GM04503 (cell line): ENCODE results near the gene ZDHHC9.

Experiments used
- DNase-seq: peaks from one replicate; pipeline ENCODE4 v3.0.0-alpha.2; 2012; ENCODE audit warnings: low read depth

Gene ZDHHC9

GRCh38 chrX:129786210-129786651 is 57.5 kb downstream of the ZDHHC9 start:
- DNase-seq = no peak

- DNase-seq = no peak
Measured at GRCh38 chrX:129785160-129785947, 58.3 kb downstream of the ZDHHC9 start.

GRCh38 chrX:129784371-129784770 is 59.3 kb downstream of the ZDHHC9 start:
- no peak for DNase-seq

- DNase-seq = no peak
Measured at GRCh38 chrX:129783291-129783713, 60.4 kb downstream of the ZDHHC9 start.

- no peak for DNase-seq
Measured at GRCh38 chrX:129782706-129783105, 61.0 kb downstream of the ZDHHC9 start.

GRCh38 chrX:129781680-129782495 is 61.8 kb downstream of the ZDHHC9 start:
- DNase-seq = no peak

- DNase-seq = no peak
Measured at GRCh38 chrX:129781134-129781672, 62.5 kb downstream of the ZDHHC9 start.

GRCh38 chrX:129780441-129781105 is 63.1 kb downstream of the ZDHHC9 start:
- DNase-seq = no peak

- no peak for DNase-seq
Measured at GRCh38 chrX:129779747-129780146, 63.9 kb downstream of the ZDHHC9 start, which contains the start of gene SASH3. Gene SASH3 (plus strand): TSS chrX:129779949. CDS start chrX:129780098, 149 bp downstream.

GRCh38 chrX:129779086-129779672 is 64.5 kb downstream of the ZDHHC9 start:
- DNase-seq = no peak

GRCh38 chrX:129777218-129778030 is 66.3 kb downstream of the ZDHHC9 start:
- DNase-seq = no peak

- DNase-seq = no peak
Measured at GRCh38 chrX:129773649-129774458, 69.8 kb downstream of the ZDHHC9 start.

- no peak for DNase-seq
Measured at GRCh38 chrX:129772796-129773431, 70.8 kb downstream of the ZDHHC9 start.

- DNase-seq = no peak
Measured at GRCh38 chrX:129771266-129771995, 72.3 kb downstream of the ZDHHC9 start.

GRCh38 chrX:129769467-129770154 is 74.1 kb downstream of the ZDHHC9 start:
- no peak for DNase-seq

- no peak for DNase-seq
Measured at GRCh38 chrX:129768586-129769466, 74.9 kb downstream of the ZDHHC9 start.

- no peak for DNase-seq
Measured at GRCh38 chrX:129768186-129768585, 75.5 kb downstream of the ZDHHC9 start.
